ENCODE results near the gene P2RX7.

GRCh38 chr12:121191151-121191550 is 58.5 kb downstream of the P2RX7 start:
- TF ChIP-seq, protein P1, sequence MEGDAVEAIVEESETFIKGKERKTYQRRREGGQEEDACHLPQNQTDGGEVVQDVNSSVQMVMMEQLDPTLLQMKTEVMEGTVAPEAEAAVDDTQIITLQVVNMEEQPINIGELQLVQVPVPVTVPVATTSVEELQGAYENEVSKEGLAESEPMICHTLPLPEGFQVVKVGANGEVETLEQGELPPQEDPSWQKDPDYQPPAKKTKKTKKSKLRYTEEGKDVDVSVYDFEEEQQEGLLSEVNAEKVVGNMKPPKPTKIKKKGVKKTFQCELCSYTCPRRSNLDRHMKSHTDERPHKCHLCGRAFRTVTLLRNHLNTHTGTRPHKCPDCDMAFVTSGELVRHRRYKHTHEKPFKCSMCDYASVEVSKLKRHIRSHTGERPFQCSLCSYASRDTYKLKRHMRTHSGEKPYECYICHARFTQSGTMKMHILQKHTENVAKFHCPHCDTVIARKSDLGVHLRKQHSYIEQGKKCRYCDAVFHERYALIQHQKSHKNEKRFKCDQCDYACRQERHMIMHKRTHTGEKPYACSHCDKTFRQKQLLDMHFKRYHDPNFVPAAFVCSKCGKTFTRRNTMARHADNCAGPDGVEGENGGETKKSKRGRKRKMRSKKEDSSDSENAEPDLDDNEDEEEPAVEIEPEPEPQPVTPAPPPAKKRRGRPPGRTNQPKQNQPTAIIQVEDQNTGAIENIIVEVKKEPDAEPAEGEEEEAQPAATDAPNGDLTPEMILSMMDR (IDR thresholded peaks at IDR 0.05; ENCODE audit: low read length): no peak
- no peak for TF ChIP-seq EZH2 (IDR thresholded peaks at IDR 0.05; ENCODE audit: borderline replicate concordance, low read length)

Measured in OCI-LY1 (cell line).